NT2/D1 (cell line): ENCODE results near the gene CREB5.

Experiments used
- SUZ12 ChIP-seq: IDR thresholded peaks from 2 replicates; pipeline ENCODE4 v1.6.1; 2011; ENCODE audit not compliant: insufficient read length, insufficient read depth; ENCODE audit errors: extremely low read depth
- YY1 ChIP-seq: IDR thresholded peaks from 2 replicates; pipeline ENCODE4 v1.6.1; 2011; ENCODE audit not compliant: insufficient read length, insufficient read depth
- ZNF274 ChIP-seq: IDR thresholded peaks from 2 replicates; pipeline ENCODE4 v1.6.1; 2011; ENCODE audit warnings: mild to moderate bottlenecking, low read depth, low read length

GRCh38 chr7:28782362-28782761 lies 370.0 kb downstream of the CREB5 start:
- TF ChIP-seq YY1, result no peak
- no peak for TF ChIP-seq SUZ12
- no peak for TF ChIP-seq ZNF274
